PC-3 (cell line): ENCODE results near the gene REX1BD.

Experiments
- EZH2 ChIP-seq: fragments of 300-600 bp; sonication (generic); IDR thresholded peaks from one replicate; pipeline ENCODE4 v1.6.1; 2017; ENCODE audit warnings: antibody characterized with exemption, mild to moderate bottlenecking, low read length; ENCODE audit not compliant: unreplicated experiment
- TF ChIP-seq, protein P1 (sequence below): fragments of 300-600 bp; sonication (generic); conservative IDR thresholded peaks from 2 replicates; pipeline ENCODE4 v1.5.1; 2017; ENCODE audit warnings: antibody characterized with exemption, low read depth, mild to moderate bottlenecking, low read length

DNA sequence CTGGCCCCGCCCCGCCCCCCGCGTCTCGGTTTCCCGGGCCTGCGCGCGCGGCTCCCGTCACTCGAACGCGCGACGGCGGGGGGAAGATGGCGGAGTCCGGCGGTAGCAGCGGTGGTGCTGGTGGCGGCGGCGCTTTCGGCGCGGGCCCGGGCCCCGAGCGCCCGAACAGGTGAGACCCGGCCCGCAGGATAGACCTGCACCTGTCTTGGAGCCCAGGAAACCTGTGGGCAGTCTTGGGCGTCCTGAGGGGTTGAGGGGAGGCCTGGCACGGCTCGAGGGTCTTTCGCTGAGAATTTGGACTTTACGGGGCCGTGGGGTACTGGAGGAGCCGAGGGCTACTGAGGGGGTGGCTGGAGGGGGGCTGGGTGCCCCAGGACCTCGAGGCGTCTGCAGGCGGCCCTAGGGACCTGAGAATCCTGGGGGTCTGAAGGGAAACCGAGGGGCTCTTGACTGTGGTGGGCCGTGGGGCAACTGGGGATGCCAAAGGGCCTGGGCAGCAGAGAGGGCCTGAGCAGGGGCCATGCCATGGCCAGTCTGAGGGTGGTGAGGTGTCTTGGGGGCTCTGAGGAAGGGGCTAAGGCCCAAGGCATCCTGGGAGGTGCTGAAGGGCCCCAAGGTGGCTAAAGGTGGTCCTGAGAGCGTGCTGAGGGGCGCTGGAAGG lies 48.5 kb downstream of the REX1BD start, which contains the start of gene KLHL26:
- TF ChIP-seq, protein P1, sequence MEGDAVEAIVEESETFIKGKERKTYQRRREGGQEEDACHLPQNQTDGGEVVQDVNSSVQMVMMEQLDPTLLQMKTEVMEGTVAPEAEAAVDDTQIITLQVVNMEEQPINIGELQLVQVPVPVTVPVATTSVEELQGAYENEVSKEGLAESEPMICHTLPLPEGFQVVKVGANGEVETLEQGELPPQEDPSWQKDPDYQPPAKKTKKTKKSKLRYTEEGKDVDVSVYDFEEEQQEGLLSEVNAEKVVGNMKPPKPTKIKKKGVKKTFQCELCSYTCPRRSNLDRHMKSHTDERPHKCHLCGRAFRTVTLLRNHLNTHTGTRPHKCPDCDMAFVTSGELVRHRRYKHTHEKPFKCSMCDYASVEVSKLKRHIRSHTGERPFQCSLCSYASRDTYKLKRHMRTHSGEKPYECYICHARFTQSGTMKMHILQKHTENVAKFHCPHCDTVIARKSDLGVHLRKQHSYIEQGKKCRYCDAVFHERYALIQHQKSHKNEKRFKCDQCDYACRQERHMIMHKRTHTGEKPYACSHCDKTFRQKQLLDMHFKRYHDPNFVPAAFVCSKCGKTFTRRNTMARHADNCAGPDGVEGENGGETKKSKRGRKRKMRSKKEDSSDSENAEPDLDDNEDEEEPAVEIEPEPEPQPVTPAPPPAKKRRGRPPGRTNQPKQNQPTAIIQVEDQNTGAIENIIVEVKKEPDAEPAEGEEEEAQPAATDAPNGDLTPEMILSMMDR, result no peak
- no peak for TF ChIP-seq EZH2
